ENCODE measurements around the gene B4GALT3. TPM values are rescaled to one million over a fixed set of nuclear protein-coding genes. Genes with fewer than 3 reads are reported as not detected.

The B4GALT3 gene
- total RNA-seq, 1 donor from 2014 or later = 23.0 TPM

DNA sequence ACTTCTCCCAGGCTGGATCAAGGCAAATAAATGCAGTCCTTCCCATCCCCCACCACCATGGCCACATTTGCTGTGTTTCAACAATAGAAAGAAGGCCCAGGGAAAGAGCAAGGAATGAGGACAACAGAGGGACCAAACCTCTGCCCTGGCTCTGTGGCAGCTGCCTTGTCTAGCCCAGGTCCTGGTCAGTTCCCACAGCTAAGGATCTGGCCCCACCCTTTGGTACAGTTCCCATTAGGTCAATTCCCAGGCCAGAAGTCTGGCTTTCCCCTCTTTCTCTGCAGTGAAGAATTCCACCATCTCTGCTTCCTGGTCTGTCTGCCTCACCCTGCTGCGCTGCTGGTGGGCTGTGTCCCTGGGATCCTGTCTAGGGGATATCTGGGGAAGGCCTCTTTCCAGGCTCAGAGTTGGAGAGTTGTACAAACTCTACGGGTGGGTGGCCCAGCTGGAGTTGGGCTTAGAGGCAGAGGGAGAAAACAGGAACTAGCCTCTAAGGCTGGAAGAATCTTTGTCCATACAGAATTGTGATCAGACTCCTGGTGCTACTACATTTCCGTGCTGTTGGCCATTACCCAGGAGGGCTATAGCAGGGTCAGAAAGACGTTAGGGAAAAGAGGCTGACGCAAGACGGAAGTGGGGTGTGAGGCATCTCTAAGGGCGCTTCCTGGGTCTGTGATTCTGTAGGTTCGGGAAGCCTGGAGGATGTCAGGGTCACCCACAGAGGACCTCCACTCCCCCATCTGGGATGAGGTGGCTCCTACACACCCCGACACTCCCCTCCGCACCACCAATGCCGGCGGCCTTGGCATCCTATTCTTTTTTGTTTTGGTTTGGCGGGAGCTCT is 23.9 kb upstream of the B4GALT3 start:
- peak overlapping the region; percentile 72 for H3K4me3 Mint-ChIP-seq (ENCODE audit: unreplicated experiment)
- H3K27me3 Mint-ChIP-seq (ENCODE audit: low read depth) = no peaks in the 10 kb centered on the region
- TF ChIP-seq, protein P1, sequence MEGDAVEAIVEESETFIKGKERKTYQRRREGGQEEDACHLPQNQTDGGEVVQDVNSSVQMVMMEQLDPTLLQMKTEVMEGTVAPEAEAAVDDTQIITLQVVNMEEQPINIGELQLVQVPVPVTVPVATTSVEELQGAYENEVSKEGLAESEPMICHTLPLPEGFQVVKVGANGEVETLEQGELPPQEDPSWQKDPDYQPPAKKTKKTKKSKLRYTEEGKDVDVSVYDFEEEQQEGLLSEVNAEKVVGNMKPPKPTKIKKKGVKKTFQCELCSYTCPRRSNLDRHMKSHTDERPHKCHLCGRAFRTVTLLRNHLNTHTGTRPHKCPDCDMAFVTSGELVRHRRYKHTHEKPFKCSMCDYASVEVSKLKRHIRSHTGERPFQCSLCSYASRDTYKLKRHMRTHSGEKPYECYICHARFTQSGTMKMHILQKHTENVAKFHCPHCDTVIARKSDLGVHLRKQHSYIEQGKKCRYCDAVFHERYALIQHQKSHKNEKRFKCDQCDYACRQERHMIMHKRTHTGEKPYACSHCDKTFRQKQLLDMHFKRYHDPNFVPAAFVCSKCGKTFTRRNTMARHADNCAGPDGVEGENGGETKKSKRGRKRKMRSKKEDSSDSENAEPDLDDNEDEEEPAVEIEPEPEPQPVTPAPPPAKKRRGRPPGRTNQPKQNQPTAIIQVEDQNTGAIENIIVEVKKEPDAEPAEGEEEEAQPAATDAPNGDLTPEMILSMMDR (IDR thresholded peaks at IDR 0.05) = no peak
- H3K9me3 Mint-ChIP-seq (ENCODE audit: low read depth) = no peaks in the 10 kb centered on the region
- H3K4me1 Mint-ChIP-seq (ENCODE audit: low read depth) = peaks cover 63% of the 10 kb centered on the region
- peak overlapping the region; percentile 93 for H3K27ac Mint-ChIP-seq (ENCODE audit: unreplicated experiment)
- DNase-seq (ENCODE audit: low spot score) = no peak
- peaks cover 9% of the 10 kb centered on the region for H3K36me3 Mint-ChIP-seq (ENCODE audit: low read depth)

DNA sequence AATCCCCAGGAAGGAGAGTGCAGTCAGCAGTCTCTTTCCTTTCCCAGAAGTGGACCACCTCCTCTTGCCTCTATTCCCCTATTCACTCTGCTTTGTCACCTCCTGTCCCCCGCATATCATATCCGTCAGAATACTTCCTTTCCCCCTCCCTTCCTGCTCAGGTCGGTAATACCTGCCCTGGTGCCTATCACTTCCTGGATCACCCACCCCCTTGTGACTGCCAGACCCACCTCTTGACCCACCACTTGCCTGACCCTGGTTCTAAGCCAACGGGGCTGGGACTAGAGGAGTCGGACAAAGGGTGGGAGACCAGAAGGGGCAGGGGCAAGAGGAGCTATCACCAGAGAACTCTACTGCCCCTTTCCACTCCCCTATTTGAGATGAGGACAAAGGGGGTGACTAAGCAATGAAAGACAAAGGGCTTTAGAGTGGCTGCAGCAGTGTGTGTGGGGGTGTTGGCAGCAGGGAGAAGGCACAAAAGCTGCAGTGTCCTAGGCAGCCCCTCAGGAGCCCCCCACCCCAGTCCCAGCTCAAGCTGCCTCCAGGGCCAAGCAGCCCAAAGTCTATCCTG is 23.2 kb upstream of the B4GALT3 start:
- Mint-ChIP-seq H3K4me1 (ENCODE audit: low read depth) (peaks cover 62% of the 10 kb centered on the region), H3K9me3 (ENCODE audit: low read depth) (no peaks in the 10 kb centered on the region), H3K4me3 (ENCODE audit: unreplicated experiment) (no peak overlapping the region), H3K27me3 (ENCODE audit: low read depth) (no peaks in the 10 kb centered on the region), H3K27ac (ENCODE audit: unreplicated experiment) (peak overlapping the region; percentile 8), H3K36me3 (ENCODE audit: low read depth) (peaks cover 7% of the 10 kb centered on the region)
- DNase-seq (ENCODE audit: low spot score) = no peak
- TF ChIP-seq, protein P1 (IDR thresholded peaks at IDR 0.05) = no peak

GRCh38 chr1:161199506-161200139 is 22.3 kb upstream of the B4GALT3 start:
- H3K36me3 Mint-ChIP-seq (ENCODE audit: low read depth) = peaks cover 6% of the 10 kb centered on the region
- no peak overlapping the region for H3K4me3 Mint-ChIP-seq (ENCODE audit: unreplicated experiment)
- peaks cover 62% of the 10 kb centered on the region for H3K4me1 Mint-ChIP-seq (ENCODE audit: low read depth)
- H3K27ac Mint-ChIP-seq (ENCODE audit: unreplicated experiment) = no peak overlapping the region
- no peaks in the 10 kb centered on the region for H3K27me3 Mint-ChIP-seq (ENCODE audit: low read depth)
- peak; percentile 37 for DNase-seq (ENCODE audit: low spot score)
- TF ChIP-seq, protein P1 (IDR thresholded peaks at IDR 0.05) = no peak
- H3K9me3 Mint-ChIP-seq (ENCODE audit: low read depth) = no peaks in the 10 kb centered on the region

DNA sequence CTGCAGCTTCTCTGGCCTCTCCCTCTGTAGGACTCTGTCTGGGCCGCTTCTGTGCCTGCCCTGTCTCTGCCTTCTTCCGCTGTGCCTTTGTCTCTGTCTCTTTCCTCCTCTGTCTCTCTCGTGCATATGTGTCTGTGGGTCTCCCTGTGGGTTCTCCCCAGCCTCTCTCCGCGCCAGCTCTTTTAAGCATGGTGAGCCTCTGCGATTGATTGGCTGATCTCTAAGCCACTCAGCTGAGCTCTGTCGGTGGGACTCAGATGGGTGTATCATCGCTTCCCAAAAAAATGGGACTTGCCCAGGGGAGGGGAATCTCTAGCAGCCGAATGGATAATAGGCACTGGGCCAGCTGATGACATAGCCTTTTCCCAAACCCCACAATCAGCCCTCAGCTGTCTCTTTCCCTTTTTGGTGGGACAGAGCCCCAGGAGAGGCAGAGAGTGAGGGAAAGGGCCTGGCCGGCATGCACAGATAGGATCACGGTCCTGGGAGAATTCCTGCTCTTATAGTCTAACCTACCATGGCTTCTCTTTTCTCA is 21.7 kb upstream of the B4GALT3 start, which contains the start of gene ADAMTS4:
ADAMTS4 (minus strand) TSS at position 158 of the 535 bp plus-strand sequence. CDS start 427 bp downstream, outside the sequence.
- Mint-ChIP-seq H3K36me3 (ENCODE audit: low read depth) (no peaks in the 10 kb centered on the region), H3K9me3 (ENCODE audit: low read depth) (no peaks in the 10 kb centered on the region), H3K27ac (ENCODE audit: unreplicated experiment) (peak within 1 kb of the TSS; percentile 41), H3K4me3 (ENCODE audit: unreplicated experiment) (peak within 1 kb of the TSS; percentile 65), H3K4me1 (ENCODE audit: low read depth) (peaks cover 56% of the 10 kb centered on the region), H3K27me3 (ENCODE audit: low read depth) (no peaks in the 10 kb centered on the region)
- TF ChIP-seq, protein P1 (IDR thresholded peaks at IDR 0.05) = no peak
- DNase-seq (ENCODE audit: low spot score) = peak; percentile 38

All from chondrocyte (in vitro differentiated cells).